Trophoblast cell (in vitro differentiated cells and primary cell): ENCODE results near the gene LHCGR.
A peak's percentile ranks its signal among the peaks of the same experiment; 100 is the strongest.

Experiments
- DNase-seq, 2 donors: peaks; one replicate each; pipeline ENCODE4 v3.0.0-alpha.2; 2016
- H2AFZ ChIP-seq: 2 replicates; pipeline ENCODE4 v1.6.1; 2013; ENCODE audit warnings: low read length, moderate library complexity, mild to moderate bottlenecking; ENCODE audit not compliant: insufficient read depth, poor library complexity
- H2AK5ac ChIP-seq: 2 replicates; pipeline ENCODE4 v1.6.1; 2013; ENCODE audit warnings: mild to moderate bottlenecking, low read length
- H2BK120ac ChIP-seq: 2 replicates; pipeline ENCODE4 v1.6.1; 2013; ENCODE audit warnings: low read length, mild to moderate bottlenecking, moderate library complexity; ENCODE audit not compliant: insufficient read depth, poor library complexity
- H2BK12ac ChIP-seq: 2 replicates; pipeline ENCODE4 v1.6.1; 2013; ENCODE audit warnings: mild to moderate bottlenecking, low read length, moderate library complexity
- H2BK5ac ChIP-seq: 2 replicates; pipeline ENCODE4 v1.6.1; 2013; ENCODE audit warnings: low read length, low read depth, moderate library complexity, mild to moderate bottlenecking; ENCODE audit not compliant: poor library complexity
- H3K14ac ChIP-seq: 2 replicates; pipeline ENCODE4 v1.6.1; 2013; ENCODE audit warnings: mild to moderate bottlenecking, low read length
- H3K18ac ChIP-seq: 2 replicates; pipeline ENCODE4 v1.6.1; 2013; ENCODE audit warnings: mild to moderate bottlenecking, low read length
- H3K23ac ChIP-seq: 2 replicates; pipeline ENCODE4 v1.6.1; 2013; ENCODE audit warnings: low read length
- H3K27ac ChIP-seq: 2 replicates; pipeline ENCODE4 v1.5.1; 2013; ENCODE audit warnings: low read depth, mild to moderate bottlenecking, inconsistent platforms, low read length, moderate library complexity
- H3K27me3 ChIP-seq: 2 replicates; pipeline ENCODE4 v1.6.1; 2013; ENCODE audit warnings: inconsistent platforms, mild to moderate bottlenecking, low read length, moderate library complexity; ENCODE audit not compliant: insufficient read depth
- H3K36me3 ChIP-seq, 2 experiments: 1 replicate in 1 of 2; 2 replicates in 1 of 2; pipeline ENCODE4 v1.6.1; 2013; ENCODE audit warnings: low read length in 2 of 2, mild to moderate bottlenecking in 2 of 2, moderate library complexity in 1 of 2; ENCODE audit not compliant: insufficient read depth in 2 of 2, control insufficient read depth in 1 of 2
- H3K4ac ChIP-seq: 2 replicates; pipeline ENCODE4 v1.6.1; 2013; ENCODE audit warnings: low read depth, mild to moderate bottlenecking, low read length, moderate library complexity
- H3K4me1 ChIP-seq, 2 experiments: 1 replicate in 1 of 2; 2 replicates in 1 of 2; pipeline ENCODE4 v1.6.1; 2013; ENCODE audit warnings: low read length in 2 of 2, mild to moderate bottlenecking in 2 of 2, moderate library complexity in 1 of 2; ENCODE audit not compliant: insufficient read depth in 2 of 2, control insufficient read depth in 1 of 2
- H3K4me2 ChIP-seq: 2 replicates; pipeline ENCODE4 v1.6.1; 2013; ENCODE audit warnings: inconsistent platforms, mild to moderate bottlenecking, low read length, moderate library complexity
- H3K4me3 ChIP-seq: 2 replicates; pipeline ENCODE4 v1.5.1; 2013; ENCODE audit warnings: mild to moderate bottlenecking, low read depth, low read length, inconsistent platforms
- H3K79me1 ChIP-seq: one replicate; pipeline ENCODE4 v1.6.1; 2013; ENCODE audit warnings: low read length
- H3K79me2 ChIP-seq: 2 replicates; pipeline ENCODE4 v1.6.1; 2013; ENCODE audit warnings: low read length, mild to moderate bottlenecking; ENCODE audit not compliant: control insufficient read depth, insufficient read depth, poor library complexity
- H3K9ac ChIP-seq: 2 replicates; pipeline ENCODE4 v1.6.1; 2013; ENCODE audit warnings: mild to moderate bottlenecking, low read length
- H3K9me3 ChIP-seq: 2 replicates; pipeline ENCODE4 v1.6.1; 2013; ENCODE audit warnings: low read depth, mild to moderate bottlenecking, control low read depth, inconsistent platforms, low read length; ENCODE audit not compliant: insufficient read depth
- H4K12ac ChIP-seq: 2 replicates; pipeline ENCODE4 v1.6.1; 2013; ENCODE audit warnings: low read depth, mild to moderate bottlenecking, low read length, moderate library complexity
- H4K8ac ChIP-seq: 2 replicates; pipeline ENCODE4 v1.6.1; 2013; ENCODE audit warnings: low read depth, mild to moderate bottlenecking, low read length, moderate library complexity
- H4K91ac ChIP-seq: one replicate; pipeline ENCODE4 v1.6.1; 2013; ENCODE audit warnings: low read depth, mild to moderate bottlenecking, low read length, moderate library complexity
- WGBS: extraction: QIAGEN DNeasy Blood & Tissue Kit; methylation state at CpG from one replicate; pipeline ENCODE4 v1.1.7; 2013; ENCODE audit warnings: missing lambda C conversion rate; ENCODE audit not compliant: insufficient read length, insufficient coverage; ENCODE audit errors: extremely low coverage; 5-methylcytosine and 5-hydroxymethylcytosine counted together

LHCGR gene

GRCh38 chr2:48723129-48723528 lies 32.4 kb downstream of the LHCGR start:
- H3K9me3 ChIP-seq: no peaks in the 10 kb centered on the region
- H2AFZ ChIP-seq: no peak overlapping the region
- H3K23ac ChIP-seq: no peak overlapping the region
- H3K4me1 ChIP-seq: peaks cover 0 to 3% of the 10 kb centered on the region in 2 experiments
- no peak overlapping the region for H3K9ac ChIP-seq
- no peak overlapping the region for H4K8ac ChIP-seq
- H3K4me2 ChIP-seq: no peak overlapping the region
- no peak overlapping the region for H2BK5ac ChIP-seq
- no peak overlapping the region for H2AK5ac ChIP-seq
- H4K91ac ChIP-seq: no peak overlapping the region
- no peak overlapping the region for H3K27ac ChIP-seq
- no peak overlapping the region for H2BK120ac ChIP-seq
- H3K4me3 ChIP-seq: no peak overlapping the region
- peak; percentile 84 to 97 for DNase-seq
- peaks cover 4% of the 10 kb centered on the region for H3K79me1 ChIP-seq
- no peaks in the 10 kb centered on the region for H3K27me3 ChIP-seq
- H3K4ac ChIP-seq: no peak overlapping the region
- H3K79me2 ChIP-seq: no peaks in the 10 kb centered on the region
- H3K14ac ChIP-seq: no peak overlapping the region
- no peak overlapping the region for H3K18ac ChIP-seq
- H2BK12ac ChIP-seq: no peak overlapping the region
- H3K36me3 ChIP-seq: no peaks in the 10 kb centered on the region
- no peak overlapping the region for H4K12ac ChIP-seq

GRCh38 chr2:48722391-48722790 lies 33.1 kb downstream of the LHCGR start:
- H3K4me2 ChIP-seq: no peak overlapping the region
- H3K79me1 ChIP-seq: peaks cover 4% of the 10 kb centered on the region
- no peak overlapping the region for H2AFZ ChIP-seq
- H3K9ac ChIP-seq: no peak overlapping the region
- H2BK120ac ChIP-seq: no peak overlapping the region
- H2BK12ac ChIP-seq: no peak overlapping the region
- no peak overlapping the region for H3K23ac ChIP-seq
- H3K4me1 ChIP-seq: peaks cover 0 to 3% of the 10 kb centered on the region in 2 experiments
- WGBS: no CpG with 5 or more reads among the region's 1 CpG
- no peak for DNase-seq
- no peak overlapping the region for H2AK5ac ChIP-seq
- no peak overlapping the region for H4K8ac ChIP-seq
- H3K9me3 ChIP-seq: no peaks in the 10 kb centered on the region
- H3K4me3 ChIP-seq: no peak overlapping the region
- no peak overlapping the region for H2BK5ac ChIP-seq
- H3K18ac ChIP-seq: no peak overlapping the region
- no peak overlapping the region for H4K12ac ChIP-seq
- no peak overlapping the region for H3K4ac ChIP-seq
- H3K27me3 ChIP-seq: no peaks in the 10 kb centered on the region
- no peaks in the 10 kb centered on the region for H3K79me2 ChIP-seq
- H4K91ac ChIP-seq: no peak overlapping the region
- H3K36me3 ChIP-seq: no peaks in the 10 kb centered on the region
- H3K14ac ChIP-seq: no peak overlapping the region
- H3K27ac ChIP-seq: no peak overlapping the region

GRCh38 chr2:48721158-48721557 lies 34.4 kb downstream of the LHCGR start:
- no peak overlapping the region for H4K91ac ChIP-seq
- H3K18ac ChIP-seq: no peak overlapping the region
- H4K12ac ChIP-seq: no peak overlapping the region
- H3K4me1 ChIP-seq: peaks cover 0 to 3% of the 10 kb centered on the region in 2 experiments
- no peak for DNase-seq
- H3K9me3 ChIP-seq: no peaks in the 10 kb centered on the region
- no peak overlapping the region for H2AFZ ChIP-seq
- H3K4me3 ChIP-seq: no peak overlapping the region
- no peak overlapping the region for H2BK120ac ChIP-seq
- no peaks in the 10 kb centered on the region for H3K79me2 ChIP-seq
- no peak overlapping the region for H4K8ac ChIP-seq
- no peak overlapping the region for H3K14ac ChIP-seq
- no peak overlapping the region for H2BK5ac ChIP-seq
- H3K27ac ChIP-seq: no peak overlapping the region
- no peak overlapping the region for H3K9ac ChIP-seq
- H3K36me3 ChIP-seq: no peaks in the 10 kb centered on the region
- H3K4me2 ChIP-seq: no peak overlapping the region
- no peak overlapping the region for H2AK5ac ChIP-seq
- H3K4ac ChIP-seq: no peak overlapping the region
- H3K79me1 ChIP-seq: peaks cover 4% of the 10 kb centered on the region
- WGBS: no CpG with 5 or more reads among the region's 2 CpGs
- H3K27me3 ChIP-seq: no peaks in the 10 kb centered on the region
- no peak overlapping the region for H3K23ac ChIP-seq
- H2BK12ac ChIP-seq: no peak overlapping the region

GRCh38 chr2:48719480-48720177 lies 35.9 kb downstream of the LHCGR start:
- no peak overlapping the region for H4K12ac ChIP-seq
- H3K23ac ChIP-seq: no peak overlapping the region
- no peak overlapping the region for H2AK5ac ChIP-seq
- H4K91ac ChIP-seq: no peak overlapping the region
- no peak overlapping the region for H3K27ac ChIP-seq
- H3K27me3 ChIP-seq: no peaks in the 10 kb centered on the region
- DNase-seq: no peak
- H3K14ac ChIP-seq: no peak overlapping the region
- H3K4me1 ChIP-seq: peaks cover 0 to 3% of the 10 kb centered on the region in 2 experiments
- no peak overlapping the region for H3K9ac ChIP-seq
- no peaks in the 10 kb centered on the region for H3K9me3 ChIP-seq
- no peak overlapping the region for H2AFZ ChIP-seq
- H4K8ac ChIP-seq: no peak overlapping the region
- H2BK12ac ChIP-seq: no peak overlapping the region
- no peak overlapping the region for H2BK120ac ChIP-seq
- no peak overlapping the region for H2BK5ac ChIP-seq
- peaks cover 1% of the 10 kb centered on the region for H3K79me1 ChIP-seq
- no peaks in the 10 kb centered on the region for H3K79me2 ChIP-seq
- H3K18ac ChIP-seq: no peak overlapping the region
- no CpG with 5 or more reads among the region's 3 CpGs for WGBS
- no peak overlapping the region for H3K4ac ChIP-seq
- no peak overlapping the region for H3K4me2 ChIP-seq
- H3K4me3 ChIP-seq: no peak overlapping the region
- H3K36me3 ChIP-seq: no peaks in the 10 kb centered on the region
